SJSA1 (cell line): Measurements from ENCODE around the gene CABP4. TPM values are rescaled to one million over a fixed set of nuclear protein-coding genes. Genes with fewer than 3 reads are reported as not detected.
"Not testable (repeated sequence)": the region's sequence is repeated elsewhere in the genome, so short reads cannot be mapped to it uniquely, and the experiment has no call there.

ENCODE experiments used
- DNase-seq, 2 experiments: peaks; one replicate each; pipeline ENCODE4 v3.0.0-alpha.2; 2015 to 2020; ENCODE audit warnings: low spot score in 2 of 2, low read depth in 1 of 2
- H3K27ac ChIP-seq: fragments of 250-450 bp; sonication (Bioruptor Pico); 2 replicates; pipeline ENCODE4 v1.5.1; 2020; ENCODE audit warnings: mild to moderate bottlenecking, moderate library complexity
- H3K27me3 ChIP-seq: fragments of 250-450 bp; sonication (Bioruptor Pico); replicated peaks from 2 replicates; pipeline ENCODE4 v1.5.1; 2020; ENCODE audit warnings: mild to moderate bottlenecking, moderate library complexity
- H3K36me3 ChIP-seq: fragments of 250-450 bp; sonication (Bioruptor Pico); 2 replicates; pipeline ENCODE4 v1.5.1; 2020; ENCODE audit warnings: mild to moderate bottlenecking
- H3K4me1 ChIP-seq: fragments of 250-450 bp; sonication (Bioruptor Pico); replicated peaks from 2 replicates; pipeline ENCODE4 v1.6.1; 2021; ENCODE audit warnings: mild to moderate bottlenecking
- H3K4me3 ChIP-seq: fragments of 250-450 bp; sonication (Bioruptor Pico); 2 replicates; pipeline ENCODE4 v1.5.1; 2020; ENCODE audit warnings: mild to moderate bottlenecking
- H3K9me3 ChIP-seq: fragments of 250-450 bp; sonication (Bioruptor Pico); replicated peaks from 2 replicates; pipeline ENCODE4 v1.5.1; 2020; ENCODE audit warnings: mild to moderate bottlenecking
- total RNA-seq: library from RNA; depleted of rRNA; stranded (reverse); fragments of >200 nt; shearing (Covaris generic); gene quantifications from 2 replicates; pipeline ENCODE4 v1.2.3, GENCODE V29; 2014

CABP4 gene
- total RNA-seq, 1 experiment from 2014 or later: not detected

DNA sequence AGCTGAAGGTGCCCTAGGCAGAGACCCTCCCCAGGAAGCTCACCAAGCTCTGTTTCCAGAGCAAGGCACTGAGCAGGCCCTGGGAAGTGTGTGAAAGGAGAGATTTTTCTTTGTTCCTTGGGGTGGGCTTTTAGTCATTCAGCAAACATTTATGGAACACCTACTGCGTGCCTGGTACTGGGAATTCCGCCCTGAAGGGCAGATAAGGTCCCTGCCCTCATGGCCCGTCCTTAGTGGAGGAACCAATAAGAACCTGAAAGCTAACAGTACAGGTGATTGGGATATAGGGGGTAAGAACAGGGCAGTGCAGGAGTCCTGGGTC lies 10.0 kb downstream of the CABP4 start:
- Histone ChIP-seq H3K4me1 (peaks cover 29% of the 10 kb centered on the region), H3K27ac (no peak overlapping the region), H3K27me3 (no peaks in the 10 kb centered on the region), H3K36me3 (peaks cover 9% of the 10 kb centered on the region), H3K4me3 (no peak overlapping the region), H3K9me3 (0 out of 2 replicates have a peak, but pooled peaks cover 2% of the 10 kb centered on the region)
- DNase-seq: no peak

DNA sequence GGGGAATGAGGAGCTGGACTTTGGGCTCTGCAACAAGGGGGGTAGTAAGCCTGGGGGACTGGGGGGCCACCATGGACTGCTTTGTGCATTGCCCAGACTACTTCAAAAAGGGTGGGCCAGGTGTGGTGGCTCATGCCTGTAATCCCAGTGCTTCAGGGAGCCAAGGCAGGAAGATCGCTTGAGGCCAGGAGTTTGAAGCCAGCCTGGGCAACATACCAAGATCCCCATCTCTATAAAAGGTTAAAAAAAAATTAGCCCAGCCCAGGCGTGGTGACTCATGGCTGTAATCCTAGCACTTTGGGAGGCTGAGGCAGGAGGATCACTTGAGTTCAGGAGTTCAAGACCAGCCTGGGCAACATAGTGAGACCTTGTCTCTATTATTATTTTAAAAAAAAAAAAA lies 10.4 kb downstream of the CABP4 start:
- not testable (repeated sequence) for H3K27ac ChIP-seq, DNase-seq, H3K27me3 ChIP-seq, H3K9me3 ChIP-seq, H3K36me3 ChIP-seq, H3K4me3 ChIP-seq
- H3K4me1 ChIP-seq: peaks cover 29% of the 10 kb centered on the region

DNA sequence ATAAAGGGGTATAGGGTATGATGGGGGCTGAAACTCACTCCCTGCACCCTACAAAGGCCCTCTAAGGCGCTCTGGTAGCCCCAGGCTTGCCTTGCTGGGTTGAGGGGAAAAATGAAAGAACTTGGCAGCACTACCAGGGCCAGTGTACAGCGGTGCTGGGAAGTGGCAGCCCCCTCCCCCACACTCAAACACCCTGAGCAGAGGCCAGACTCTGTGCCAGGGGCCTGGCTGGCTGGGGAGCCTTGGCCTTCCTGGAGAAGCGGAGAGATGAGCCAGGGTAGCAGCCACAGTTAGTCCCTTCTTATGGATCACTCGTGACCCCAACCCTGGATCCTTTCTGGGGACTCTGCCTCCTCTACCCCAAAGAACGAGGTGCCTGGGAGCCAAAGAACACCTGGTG lies 11.2 kb downstream of the CABP4 start:
- H3K36me3 ChIP-seq: peaks cover 9% of the 10 kb centered on the region
- H3K9me3 ChIP-seq: 0 out of 2 replicates have a peak, but pooled peaks cover 2% of the 10 kb centered on the region
- H3K27me3 ChIP-seq: no peaks in the 10 kb centered on the region
- peaks cover 29% of the 10 kb centered on the region for H3K4me1 ChIP-seq
- H3K4me3 ChIP-seq: no peak overlapping the region
- no peak for DNase-seq
- H3K27ac ChIP-seq: no peak overlapping the region

DNA sequence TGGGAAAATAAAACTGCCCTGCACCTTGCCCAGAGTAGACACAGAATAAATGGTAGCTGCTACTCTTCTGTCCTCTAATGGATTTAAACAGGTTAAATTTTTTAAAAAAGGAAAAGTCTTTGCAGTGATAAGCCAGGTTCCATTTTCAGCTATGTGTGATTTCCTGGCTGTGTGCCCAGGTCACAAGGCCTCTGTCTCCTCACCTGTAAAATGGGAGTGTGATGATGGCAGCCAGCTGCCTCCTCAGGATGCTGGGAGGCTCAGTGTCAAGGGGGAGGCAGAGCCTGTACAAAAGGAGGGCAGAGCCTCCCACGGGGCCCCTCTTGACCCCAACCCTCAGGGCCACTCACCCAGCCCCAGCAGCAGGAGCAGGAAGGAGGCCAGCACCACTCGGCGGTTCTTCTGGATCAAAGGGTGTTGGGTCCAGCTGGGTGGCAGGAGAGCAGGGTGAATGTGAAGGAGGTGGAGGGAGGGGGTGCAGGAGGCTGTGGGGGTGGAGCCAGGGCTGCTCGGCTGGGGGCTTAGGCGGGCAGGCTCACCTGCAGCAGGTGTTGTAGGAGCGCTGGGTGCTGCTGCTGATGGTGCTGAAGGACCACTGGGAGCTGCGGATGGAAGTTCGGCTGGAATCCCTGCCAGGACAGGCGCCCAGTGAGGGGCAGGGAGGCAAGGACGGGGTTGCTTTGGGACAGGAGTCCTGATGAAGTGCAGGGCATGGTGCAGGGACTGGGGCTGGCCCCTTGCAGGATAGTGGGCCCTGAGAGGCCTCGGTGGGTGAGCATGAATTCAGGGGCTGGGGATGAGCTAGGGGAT lies 12.0 kb downstream of the CABP4 start:
- Histone ChIP-seq H3K27ac (no peak overlapping the region), H3K36me3 (peaks cover 9% of the 10 kb centered on the region), H3K9me3 (0 out of 2 replicates have a peak, but pooled peaks cover 2% of the 10 kb centered on the region), H3K4me3 (no peak overlapping the region), H3K27me3 (no peaks in the 10 kb centered on the region), H3K4me1 (peaks cover 29% of the 10 kb centered on the region)
- no peak for DNase-seq

GRCh38 chr11:67468056-67468455 lies 12.9 kb downstream of the CABP4 start:
- Histone ChIP-seq H3K9me3 (0 out of 2 replicates have a peak, but pooled peaks cover 2% of the 10 kb centered on the region), H3K27me3 (no peaks in the 10 kb centered on the region), H3K4me3 (peak overlapping the region; percentile 89), H3K36me3 (peaks cover 9% of the 10 kb centered on the region), H3K4me1 (peaks cover 29% of the 10 kb centered on the region), H3K27ac (no peak overlapping the region)
- no peak for DNase-seq

DNA sequence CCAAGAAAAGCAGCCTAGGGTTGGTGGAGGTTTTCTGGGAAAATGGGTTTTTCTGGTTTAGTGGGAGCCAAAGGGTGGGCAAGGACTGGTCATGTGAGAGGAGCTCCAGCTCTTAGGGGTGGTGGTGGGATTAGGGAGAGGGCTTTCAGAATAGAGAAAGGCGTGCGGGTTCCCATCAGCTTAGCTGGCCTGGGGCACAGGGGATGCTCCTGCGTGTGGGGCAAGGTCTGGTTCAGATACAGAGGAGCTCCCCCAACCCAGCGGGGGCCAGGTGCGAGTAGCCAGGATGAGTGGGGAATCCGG lies 13.3 kb downstream of the CABP4 start:
- peaks cover 29% of the 10 kb centered on the region for H3K4me1 ChIP-seq
- peak overlapping the region; percentile 89 for H3K4me3 ChIP-seq
- 0 out of 2 replicates have a peak, but pooled peaks cover 2% of the 10 kb centered on the region for H3K9me3 ChIP-seq
- H3K27me3 ChIP-seq: peaks cover under 1% of the 10 kb centered on the region; the same call in 1 of the 2 replicates
- H3K27ac ChIP-seq: peak overlapping the region; percentile 10; the same call in 1 of the 2 replicates
- H3K36me3 ChIP-seq: peaks cover 9% of the 10 kb centered on the region
- no peak for DNase-seq

DNA sequence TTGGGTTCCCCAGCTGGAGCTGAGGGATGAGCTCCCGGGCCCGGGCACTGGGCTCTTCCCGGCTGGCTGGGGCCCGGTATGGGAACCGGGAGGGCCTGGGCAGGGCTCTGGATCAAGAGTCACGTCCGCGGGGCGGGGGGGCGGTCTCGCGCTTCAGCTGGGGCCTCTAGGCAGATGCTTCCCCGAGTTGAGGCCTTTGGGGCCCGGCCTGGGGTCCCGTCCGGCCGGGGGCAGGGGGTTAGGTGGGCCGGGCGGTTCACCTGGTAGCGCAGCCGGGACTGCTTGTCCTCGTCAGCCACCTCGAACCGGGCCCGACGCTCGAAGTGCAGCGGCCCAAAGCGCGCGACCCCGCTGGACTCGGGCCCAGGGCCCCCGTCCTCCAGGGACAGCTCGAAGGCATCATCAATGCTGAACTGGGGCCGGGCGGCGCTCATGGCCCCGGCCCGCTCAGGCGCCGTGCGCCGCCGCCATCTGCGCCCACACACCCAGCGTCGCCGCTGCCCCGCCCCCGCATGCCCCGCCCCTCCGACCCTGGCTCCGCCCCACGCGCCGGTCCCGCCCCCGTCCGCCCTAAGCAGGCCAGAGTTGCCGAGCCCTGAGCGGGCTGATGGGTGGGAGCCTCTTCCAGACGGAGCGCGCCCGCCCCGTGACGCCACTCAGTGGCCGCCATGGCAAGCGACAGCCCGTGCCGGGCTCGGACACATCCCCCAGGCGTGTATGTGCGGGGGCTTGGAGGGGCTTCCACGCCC lies 13.8 kb downstream of the CABP4 start, which contains the start of gene TMEM134:
TSS of gene TMEM134 (minus strand) at position 493 of the 749 bp plus-strand sequence. CDS start at position 434, 59 bp downstream.
- H3K27ac ChIP-seq: peak within 1 kb of the TSS; percentile 51
- H3K27me3 ChIP-seq: peaks cover 4% of the 10 kb centered on the region; the same call in 1 of the 2 replicates
- H3K9me3 ChIP-seq: 0 out of 2 replicates have a peak, but pooled peaks cover 2% of the 10 kb centered on the region
- H3K4me3 ChIP-seq: peak within 1 kb of the TSS; percentile 89
- peaks cover 24% of the 10 kb centered on the region for H3K4me1 ChIP-seq
- peak; percentile 88 to 98 for DNase-seq
- H3K36me3 ChIP-seq: peaks cover 9% of the 10 kb centered on the region

- Histone ChIP-seq H3K4me1 (peaks cover 19% of the 10 kb centered on the region), H3K9me3 (0 out of 2 replicates have a peak, but pooled peaks cover 2% of the 10 kb centered on the region), H3K36me3 (peaks cover 6% of the 10 kb centered on the region; the same call in 1 of the 2 replicates), H3K27ac (peak overlapping the region; percentile 51), H3K4me3 (peak overlapping the region; percentile 89), H3K27me3 (peaks cover 7% of the 10 kb centered on the region)
- no peak for DNase-seq
These were observed 14.3 kb downstream of the CABP4 start for GRCh38 chr11:67469508-67469811.

DNA sequence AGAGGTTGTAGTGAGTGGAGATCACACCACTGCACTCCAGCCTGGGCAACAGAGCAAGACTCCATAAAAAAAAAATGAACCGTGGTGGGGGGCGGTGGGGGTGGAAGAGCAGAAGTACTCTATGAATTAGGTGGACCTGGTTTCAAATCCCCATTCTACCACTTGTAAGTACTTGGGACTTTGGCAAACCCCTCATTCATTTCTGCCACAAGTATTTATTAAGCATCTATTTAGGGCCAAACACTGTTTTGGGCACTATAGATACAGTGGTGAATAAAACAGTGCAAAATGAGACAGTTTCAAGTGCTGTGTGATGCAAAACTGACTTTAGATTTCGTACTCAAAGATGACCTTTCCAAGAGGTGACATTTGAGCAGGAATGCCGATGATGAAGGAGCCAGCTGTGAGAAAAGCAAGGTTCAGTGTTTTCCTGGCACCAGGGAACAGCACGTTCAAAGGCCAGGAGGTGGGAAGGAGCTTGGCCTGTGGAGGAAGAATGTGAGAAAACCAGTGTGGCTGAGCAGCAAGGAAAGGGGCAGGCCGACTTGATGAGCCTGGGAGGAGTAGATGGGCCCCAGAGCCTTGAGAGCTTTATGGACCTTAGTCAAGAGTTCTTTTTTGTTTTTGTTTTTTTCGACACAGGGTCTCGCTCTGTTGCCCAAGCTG lies 15.3 kb downstream of the CABP4 start:
- peaks cover 7% of the 10 kb centered on the region for H3K27me3 ChIP-seq
- H3K4me1 ChIP-seq: peaks cover 19% of the 10 kb centered on the region

DNA sequence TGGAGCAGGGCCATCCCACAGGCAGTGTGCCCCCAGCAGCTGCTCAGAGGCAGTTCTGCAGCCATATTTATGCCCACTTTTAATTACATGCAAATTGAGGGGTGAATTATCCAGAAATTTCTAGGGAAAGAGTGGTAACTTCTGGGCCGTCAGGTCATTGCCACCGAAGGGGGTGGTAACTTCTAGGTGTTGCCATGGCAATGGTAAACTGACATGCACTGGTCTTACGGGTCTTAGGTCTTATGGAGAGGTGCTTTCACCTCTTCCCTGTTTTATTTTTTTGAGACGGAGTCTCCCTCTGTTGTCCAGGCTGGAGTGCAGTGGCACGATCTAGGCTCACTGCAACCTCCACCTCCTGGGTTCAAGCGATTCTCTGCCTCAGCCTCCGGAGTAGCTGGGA lies 17.7 kb downstream of the CABP4 start:
- H3K27me3 ChIP-seq: peaks cover 7% of the 10 kb centered on the region
- DNase-seq: no peak
- H3K27ac ChIP-seq: no peak overlapping the region
- 0 out of 2 replicates have a peak, but pooled peaks cover 2% of the 10 kb centered on the region for H3K9me3 ChIP-seq
- peaks cover 3% of the 10 kb centered on the region; the same call in 1 of the 2 replicates for H3K36me3 ChIP-seq
- peaks cover 17% of the 10 kb centered on the region for H3K4me1 ChIP-seq
- H3K4me3 ChIP-seq: no peak overlapping the region

More for the DNA sequence above, 15.3 kb downstream of the CABP4 start:
- peaks cover 6% of the 10 kb centered on the region; the same call in 1 of the 2 replicates for H3K36me3 ChIP-seq
- no peak overlapping the region for H3K4me3 ChIP-seq
- H3K27ac ChIP-seq: no peak overlapping the region
- no peak for DNase-seq
- 0 out of 2 replicates have a peak, but pooled peaks cover 2% of the 10 kb centered on the region for H3K9me3 ChIP-seq

- H3K4me3 ChIP-seq, H3K4me1 ChIP-seq, DNase-seq, H3K9me3 ChIP-seq, H3K27me3 ChIP-seq, H3K36me3 ChIP-seq, H3K27ac ChIP-seq: not testable (repeated sequence)
These were observed 21.5 kb downstream of the CABP4 start for GRCh38 chr11:67476692-67477091.

DNA sequence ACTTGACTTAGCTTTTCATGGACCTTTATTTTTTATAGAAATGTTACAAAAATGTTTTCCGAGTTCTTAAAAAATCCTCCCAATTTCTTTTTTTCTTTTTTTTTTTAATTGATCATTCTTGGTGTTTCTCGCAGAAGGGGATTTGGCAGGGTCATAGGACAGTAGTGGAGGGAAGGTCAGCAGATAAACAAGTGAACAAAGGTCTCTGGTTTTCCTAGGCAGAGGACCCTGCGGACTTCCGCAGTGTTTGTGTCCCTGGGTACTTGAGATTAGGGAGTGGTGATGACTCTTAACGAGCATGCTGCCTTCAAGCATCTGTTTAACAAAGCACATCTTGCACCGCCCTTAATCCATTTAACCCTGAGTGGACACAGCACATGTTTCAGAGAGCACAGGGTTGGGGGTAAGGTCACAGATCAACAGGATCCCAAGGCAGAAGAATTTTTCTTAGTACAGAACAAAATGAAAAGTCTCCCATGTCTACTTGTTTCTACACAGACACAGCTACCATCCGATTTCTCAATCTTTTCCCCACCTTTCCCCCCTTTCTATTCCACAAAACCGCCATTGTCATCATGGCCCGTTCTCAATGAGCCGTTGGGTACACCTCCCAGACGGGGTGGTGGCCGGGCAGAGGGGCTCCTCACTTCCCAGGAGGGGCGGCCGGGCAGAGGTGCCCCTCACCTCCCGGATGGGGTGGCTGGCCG lies 22.3 kb downstream of the CABP4 start:
- DNase-seq, H3K4me3 ChIP-seq, H3K27ac ChIP-seq, H3K36me3 ChIP-seq, H3K27me3 ChIP-seq, H3K9me3 ChIP-seq, H3K4me1 ChIP-seq: not testable (repeated sequence)

GRCh38 chr11:67482275-67482826 lies 27.2 kb downstream of the CABP4 start:
- Histone ChIP-seq H3K9me3 (0 out of 2 replicates have a peak, but pooled peaks cover 3% of the 10 kb centered on the region), H3K27ac (peak overlapping the region; percentile 53), H3K4me3 (peak overlapping the region; percentile 48), H3K36me3 (peaks cover 11% of the 10 kb centered on the region), H3K27me3 (no peaks in the 10 kb centered on the region), H3K4me1 (peaks cover 11% of the 10 kb centered on the region)
- DNase-seq: no peak
